ENCODE results near the gene DDTL. TPM values are rescaled to one million over a fixed set of nuclear protein-coding genes. Genes with fewer than 3 reads are reported as not detected.
"Not testable (repeated sequence)": the region's sequence is repeated elsewhere in the genome, so short reads cannot be mapped to it uniquely, and the experiment has no call there.

The DDTL gene
- 1 to 10 TPM in 3 of 6 donors, under 1 TPM in 1, not detected in 2; 0.91 to 5.7 (median 2.5) TPM for total RNA-seq

DNA sequence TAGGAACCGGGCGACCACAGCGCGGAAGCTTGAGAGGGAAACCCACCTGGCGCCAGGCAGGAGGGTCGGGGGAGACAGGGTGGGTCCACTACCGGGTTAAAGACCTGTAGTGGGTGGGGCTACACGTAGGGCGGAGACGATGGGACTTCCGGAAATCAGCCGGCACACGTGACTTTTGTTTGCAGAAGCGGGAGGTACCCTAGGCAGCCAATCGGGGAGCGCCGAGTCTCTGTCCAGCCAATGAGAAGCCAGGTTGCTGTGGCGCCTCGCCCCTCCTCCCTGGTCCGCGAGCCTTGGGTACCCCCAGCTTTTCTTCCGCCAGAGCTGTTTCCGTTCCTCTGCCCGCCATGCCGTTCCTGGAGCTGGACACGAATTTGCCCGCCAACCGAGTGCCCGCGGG, at the start of gene DDTL:
Gene DDTL (plus strand): TSS at position 321 of the 400 bp plus-strand sequence. CDS start 27 bp downstream, at position 348.
- ATAC-seq (ENCODE audit: low FRiP score in 2 of 2), result peak; percentile 98 to 99
- not testable (repeated sequence) for H3K9me3 ChIP-seq, H3K27ac ChIP-seq, H3K27me3 ChIP-seq, H3K4me3 ChIP-seq, DNase-seq
- H3K4me1 ChIP-seq, result peaks cover 0 to 14% (median 3%) of the 10 kb centered on the region in 4 donors
- H3K36me3 ChIP-seq, result peaks cover 3 to 25% (median 15%) of the 10 kb centered on the region in 4 donors
- WGBS, 2 donors, result no CpG with 5 or more reads among the region's 30 CpGs

DNA sequence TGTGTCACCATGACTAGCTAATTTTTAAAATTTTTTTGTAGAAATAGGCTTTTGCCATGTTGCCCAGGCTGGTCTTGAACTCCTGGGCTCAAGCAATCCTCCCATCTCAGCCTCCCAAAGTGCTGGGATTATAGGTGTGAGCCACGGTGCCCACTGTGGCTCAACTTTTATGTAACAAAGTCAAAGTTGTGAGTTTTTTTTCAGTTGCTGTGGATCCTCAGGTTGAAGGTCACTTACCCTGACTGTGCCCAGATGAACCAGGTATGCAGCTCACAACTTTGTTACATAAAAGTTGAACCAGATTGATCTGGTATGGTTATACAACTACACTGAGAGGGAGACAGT, 46.4 kb upstream of the DDTL start:
- ATAC-seq (ENCODE audit: low FRiP score in 2 of 2); H3K9me3 ChIP-seq; H3K27me3 ChIP-seq; DNase-seq; H3K4me1 ChIP-seq; H3K4me3 ChIP-seq: not testable (repeated sequence)
- peak overlapping the region; percentile 27 to 57 (median 40) for H3K27ac ChIP-seq
- H3K36me3 ChIP-seq, result peaks cover 0 to 32% (median 4%) of the 10 kb centered on the region in 4 donors
- WGBS, 2 donors, result 89 to 90% methylated on average over 1 of the region's 1 CpG

DNA sequence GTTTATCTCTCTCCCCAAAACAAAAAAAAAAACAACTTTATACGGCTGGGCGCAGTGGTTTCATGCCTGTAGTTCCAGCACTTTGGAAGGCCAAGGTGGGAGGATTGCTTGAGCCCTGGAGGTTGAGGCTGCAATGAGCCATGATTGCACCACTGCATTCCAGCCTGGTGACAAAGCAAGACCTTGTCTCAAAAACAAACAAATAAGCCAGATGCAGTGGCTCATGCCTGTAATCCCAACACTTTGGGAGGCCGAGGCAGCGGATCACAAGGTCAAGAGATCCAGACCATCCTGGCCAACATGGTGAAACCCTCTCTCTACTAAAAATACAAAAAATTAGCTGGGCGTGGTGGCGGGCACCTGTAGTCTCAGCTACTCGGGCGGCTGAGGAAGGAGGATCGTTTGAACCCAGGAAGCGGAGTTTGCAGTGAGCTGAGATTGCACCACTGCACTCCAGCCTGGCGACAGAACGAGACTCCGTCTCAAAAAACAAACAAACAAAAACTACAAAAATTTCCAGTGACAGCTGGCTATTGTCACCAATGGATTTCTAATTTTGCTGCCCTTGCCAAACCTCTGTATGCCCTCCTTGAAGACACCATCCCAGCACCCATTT, 45.0 kb upstream of the DDTL start:
- not testable (repeated sequence) for H3K4me3 ChIP-seq; H3K27me3 ChIP-seq; H3K4me1 ChIP-seq; H3K27ac ChIP-seq; ATAC-seq (ENCODE audit: low FRiP score in 2 of 2); DNase-seq
- Histone ChIP-seq H3K9me3 (peaks cover 0 to 16% (median 7%) of the 10 kb centered on the region in 4 donors), H3K36me3 (peaks cover 0 to 42% (median 5%) of the 10 kb centered on the region in 4 donors)
- peak; percentile 7 to 42 for TF ChIP-seq POLR2AphosphoS5 (IDR thresholded peaks at IDR 0.05)
- 79 to 84% methylated on average over 13 of the region's 13 CpGs for WGBS, 2 donors

DNA sequence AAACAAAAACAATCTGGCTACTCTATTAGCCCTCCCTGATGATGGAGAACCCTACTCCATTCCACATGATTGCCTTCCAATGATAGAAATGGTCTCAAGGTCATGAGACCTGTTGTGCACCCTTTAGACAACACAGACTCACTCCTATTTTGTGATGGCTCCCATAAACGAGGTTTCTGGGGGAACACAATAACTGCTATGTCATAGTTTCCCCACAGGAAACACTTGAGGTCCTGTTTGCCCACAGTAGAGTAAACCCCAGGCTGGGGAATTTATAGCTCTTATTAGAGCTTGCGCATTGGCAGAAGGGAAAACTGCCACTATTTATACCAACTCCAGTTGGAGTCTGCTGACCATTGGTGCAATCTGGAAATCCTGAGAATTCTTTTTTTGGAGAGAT, 43.8 kb upstream of the DDTL start:
- no peak overlapping the region for H3K4me3 ChIP-seq
- peaks cover 0 to 16% (median 7%) of the 10 kb centered on the region in 4 donors for H3K9me3 ChIP-seq
- ATAC-seq (ENCODE audit: low FRiP score in 2 of 2) (no peak), DNase-seq (no peak)
- H3K27ac ChIP-seq, result no peak overlapping the region
- no peak for TF ChIP-seq EP300 (IDR thresholded peaks at IDR 0.05)
- TF ChIP-seq, protein P1, sequence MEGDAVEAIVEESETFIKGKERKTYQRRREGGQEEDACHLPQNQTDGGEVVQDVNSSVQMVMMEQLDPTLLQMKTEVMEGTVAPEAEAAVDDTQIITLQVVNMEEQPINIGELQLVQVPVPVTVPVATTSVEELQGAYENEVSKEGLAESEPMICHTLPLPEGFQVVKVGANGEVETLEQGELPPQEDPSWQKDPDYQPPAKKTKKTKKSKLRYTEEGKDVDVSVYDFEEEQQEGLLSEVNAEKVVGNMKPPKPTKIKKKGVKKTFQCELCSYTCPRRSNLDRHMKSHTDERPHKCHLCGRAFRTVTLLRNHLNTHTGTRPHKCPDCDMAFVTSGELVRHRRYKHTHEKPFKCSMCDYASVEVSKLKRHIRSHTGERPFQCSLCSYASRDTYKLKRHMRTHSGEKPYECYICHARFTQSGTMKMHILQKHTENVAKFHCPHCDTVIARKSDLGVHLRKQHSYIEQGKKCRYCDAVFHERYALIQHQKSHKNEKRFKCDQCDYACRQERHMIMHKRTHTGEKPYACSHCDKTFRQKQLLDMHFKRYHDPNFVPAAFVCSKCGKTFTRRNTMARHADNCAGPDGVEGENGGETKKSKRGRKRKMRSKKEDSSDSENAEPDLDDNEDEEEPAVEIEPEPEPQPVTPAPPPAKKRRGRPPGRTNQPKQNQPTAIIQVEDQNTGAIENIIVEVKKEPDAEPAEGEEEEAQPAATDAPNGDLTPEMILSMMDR (IDR thresholded peaks at IDR 0.05), result no peak
- no peak for TF ChIP-seq POLR2AphosphoS5 (IDR thresholded peaks at IDR 0.05)
- no peak for TF ChIP-seq POLR2A (IDR thresholded peaks at IDR 0.05)
- peaks cover 0 to 46% (median 5%) of the 10 kb centered on the region in 4 donors for H3K36me3 ChIP-seq
- no peaks in the 10 kb centered on the region for H3K4me1 ChIP-seq
- WGBS, 2 donors, result 54 to 65% methylated on average over 2 of the region's 2 CpGs
- no peaks in the 10 kb centered on the region for H3K27me3 ChIP-seq

DNA sequence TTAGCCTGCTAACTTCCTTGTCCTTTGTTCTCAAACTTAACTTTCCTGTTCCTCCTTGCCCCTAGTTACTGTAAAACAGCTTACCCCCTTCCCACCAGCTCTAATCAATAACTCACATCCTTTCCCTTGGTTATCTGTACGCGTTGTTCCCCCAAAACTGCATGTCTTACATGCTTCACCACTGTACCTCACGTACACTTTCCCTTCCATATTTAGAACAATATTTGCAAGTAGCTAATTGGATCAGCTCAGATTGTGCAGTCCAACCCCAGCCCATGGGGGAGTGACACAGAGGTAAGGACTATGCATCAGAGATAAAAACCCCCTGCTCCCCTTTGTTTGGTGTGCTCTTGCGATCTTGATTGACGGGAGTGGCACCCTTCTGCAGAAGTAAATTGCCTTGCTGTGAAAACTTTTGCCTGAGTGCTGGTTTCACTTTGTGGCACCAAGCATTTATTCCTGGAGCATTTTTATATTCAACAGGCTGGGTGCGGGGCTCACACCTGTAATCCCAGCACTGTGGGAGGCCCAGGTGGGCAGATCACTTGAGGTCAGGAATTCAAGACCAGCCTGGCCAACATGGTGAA, 41.6 kb upstream of the DDTL start:
- Histone ChIP-seq H3K4me3 (no peak overlapping the region), H3K4me1 (no peaks in the 10 kb centered on the region), H3K36me3 (peaks cover 0 to 55% (median 7%) of the 10 kb centered on the region in 4 donors), H3K27me3 (no peaks in the 10 kb centered on the region), H3K9me3 (peaks cover 0 to 16% (median 7%) of the 10 kb centered on the region in 4 donors), H3K27ac (no peak overlapping the region)
- ATAC-seq (ENCODE audit: low FRiP score in 2 of 2) (no peak), DNase-seq (no peak)
- 92 to 93% methylated on average over 5 to 6 of the region's 6 CpGs for WGBS, 2 donors
- TF ChIP-seq, protein P1 (IDR thresholded peaks at IDR 0.05), result no peak
- TF ChIP-seq POLR2AphosphoS5 (IDR thresholded peaks at IDR 0.05) (no peak), POLR2A (IDR thresholded peaks at IDR 0.05) (no peak), EP300 (IDR thresholded peaks at IDR 0.05) (no peak)

DNA sequence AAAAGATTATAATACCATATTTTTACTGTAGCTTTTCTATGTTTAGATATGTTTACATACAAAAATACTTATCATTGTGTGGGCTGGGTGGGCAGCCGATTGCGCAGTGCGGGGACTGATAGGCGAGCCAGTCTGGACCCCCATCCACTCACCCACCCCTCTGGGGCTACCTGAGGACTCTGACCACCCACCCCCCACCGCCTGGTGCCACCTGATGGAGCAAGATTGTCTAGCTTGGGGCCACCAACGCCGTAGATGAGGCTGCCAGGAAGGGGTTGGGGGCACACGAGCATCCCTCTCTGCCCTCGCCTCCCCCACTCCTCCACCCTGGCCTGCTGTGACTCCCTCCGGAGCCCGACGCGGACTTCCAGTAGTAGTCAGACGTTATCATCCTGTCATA, 40.1 kb upstream of the DDTL start:
- 68 to 81% methylated on average over 13 to 14 of the region's 14 CpGs for WGBS, 2 donors
- H3K27me3 ChIP-seq, result no peaks in the 10 kb centered on the region
- H3K4me3 ChIP-seq, result no peak overlapping the region
- no peak for TF ChIP-seq POLR2A (IDR thresholded peaks at IDR 0.05)
- TF ChIP-seq, protein P1 (IDR thresholded peaks at IDR 0.05), result no peak
- no peak for TF ChIP-seq EP300 (IDR thresholded peaks at IDR 0.05)
- no peak for TF ChIP-seq POLR2AphosphoS5 (IDR thresholded peaks at IDR 0.05)
- no peak overlapping the region for H3K27ac ChIP-seq
- DNase-seq (peak in 1 of 2 donors; percentile 22), ATAC-seq (ENCODE audit: low FRiP score in 2 of 2) (no peak)
- H3K4me1 ChIP-seq, result no peaks in the 10 kb centered on the region
- H3K9me3 ChIP-seq, result peaks cover 0 to 17% (median 8%) of the 10 kb centered on the region in 4 donors
- H3K36me3 ChIP-seq, result peaks cover 0 to 55% (median 7%) of the 10 kb centered on the region in 4 donors

Measured in upper lobe of left lung (tissue), 6 donors.